Activated T-cell treated with anti-CD3 and anti-CD28 coated beads for 24 hours (primary cell): ENCODE measurements around the gene MED27.
A peak's percentile ranks its signal among the peaks of the same experiment; 100 is the strongest.

ENCODE experiments used
- DNase-seq: peaks from one replicate; pipeline ENCODE4 v3.0.0-alpha.2; 2020; ENCODE audit warnings: low read depth

Gene MED27

GRCh38 chr9:132079391-132080091, at the start of gene MED27:
TSS of gene MED27 (minus strand) at chr9:132079867. CDS start at chr9:132079844, 23 bp downstream.
- DNase-seq = peak; percentile 89

- no peak for DNase-seq
Measured at GRCh38 chr9:132127888-132128534, 48.3 kb upstream of the MED27 start.

DNA sequence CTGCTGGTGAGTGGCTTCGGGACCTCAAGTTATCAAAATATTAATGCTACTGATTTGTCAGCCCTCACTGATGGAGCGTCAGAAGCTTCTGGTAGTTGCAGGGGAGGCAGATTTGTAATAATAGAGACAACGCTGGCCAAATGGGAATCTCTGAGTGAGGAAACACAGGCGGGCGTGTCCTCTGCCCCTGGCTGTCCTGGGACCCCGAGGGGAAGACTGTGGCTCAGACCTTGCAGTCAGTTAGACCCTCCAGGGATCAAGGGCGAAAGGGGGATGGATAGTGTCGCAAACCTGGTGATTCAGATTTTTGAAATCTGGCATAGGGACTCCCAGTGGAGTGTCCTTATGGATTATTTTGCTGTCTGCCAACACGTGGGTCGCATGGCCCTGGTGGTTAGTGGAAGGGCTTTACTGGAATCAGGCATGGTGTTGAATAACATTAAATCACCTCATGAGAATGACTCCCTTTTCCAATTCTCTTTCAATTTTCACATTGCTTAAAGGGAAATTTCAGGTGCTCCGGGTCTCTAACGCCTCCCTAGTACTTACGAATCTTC, 47.1 kb upstream of the MED27 start:
- DNase-seq = no peak

GRCh38 chr9:132125944-132126679, 46.4 kb upstream of the MED27 start:
- no peak for DNase-seq

DNA sequence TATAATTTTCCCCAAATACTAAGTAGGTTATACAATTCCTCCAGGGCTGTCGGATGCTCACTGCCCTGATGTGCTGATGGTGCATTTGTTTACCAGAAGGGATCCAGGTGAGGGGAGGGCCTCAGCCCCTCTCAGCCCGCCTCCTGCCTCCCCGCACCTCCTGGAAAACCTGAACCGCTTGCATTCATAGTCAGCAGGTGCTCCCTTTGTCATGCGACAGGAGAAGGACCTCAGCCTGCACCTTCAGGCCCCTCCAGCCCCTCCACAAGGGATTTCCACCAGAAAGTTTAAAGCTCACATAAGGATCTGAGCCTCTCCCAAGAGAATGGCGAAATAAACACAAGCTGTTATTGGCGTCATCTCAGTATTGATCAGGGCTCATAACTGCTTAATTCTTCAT, 45.7 kb upstream of the MED27 start:
- no peak for DNase-seq

- DNase-seq = no peak
Measured at GRCh38 chr9:132124800-132125199, 45.1 kb upstream of the MED27 start.

- no peak for DNase-seq
Measured at GRCh38 chr9:132121021-132121420, 41.4 kb upstream of the MED27 start.

GRCh38 chr9:132117694-132118093, 38.0 kb upstream of the MED27 start:
- DNase-seq = no peak

GRCh38 chr9:132116583-132116982, 36.9 kb upstream of the MED27 start:
- no peak for DNase-seq

DNA sequence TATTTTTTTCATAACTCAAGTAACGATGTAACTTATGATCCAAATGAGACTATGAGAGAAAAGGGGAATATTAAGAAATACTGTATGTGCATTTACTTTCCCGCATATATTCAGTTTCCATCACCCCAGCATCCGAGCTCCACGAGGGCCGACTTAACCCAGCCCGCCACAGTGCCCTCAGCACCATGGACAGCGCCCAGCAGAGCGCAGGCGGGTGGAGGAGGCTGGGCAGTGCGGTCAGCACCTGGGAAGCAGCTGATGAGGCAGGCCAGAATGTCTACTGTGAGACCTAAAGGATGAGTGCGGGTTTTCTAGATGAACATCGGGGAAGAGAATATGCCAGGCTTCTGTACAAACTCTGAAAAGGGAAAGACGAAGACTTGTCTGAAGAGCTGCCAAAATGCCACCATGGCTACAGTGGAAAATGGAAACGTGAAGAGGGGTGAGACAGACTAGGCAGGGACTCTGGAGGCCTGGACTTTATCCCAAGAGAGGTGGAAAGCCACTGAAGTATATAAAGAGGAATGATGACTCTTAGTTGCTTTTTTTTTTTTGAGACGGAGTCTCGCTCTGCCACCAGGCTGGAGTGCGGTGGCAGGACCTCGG, 34.5 kb upstream of the MED27 start:
- no peak for DNase-seq

DNA sequence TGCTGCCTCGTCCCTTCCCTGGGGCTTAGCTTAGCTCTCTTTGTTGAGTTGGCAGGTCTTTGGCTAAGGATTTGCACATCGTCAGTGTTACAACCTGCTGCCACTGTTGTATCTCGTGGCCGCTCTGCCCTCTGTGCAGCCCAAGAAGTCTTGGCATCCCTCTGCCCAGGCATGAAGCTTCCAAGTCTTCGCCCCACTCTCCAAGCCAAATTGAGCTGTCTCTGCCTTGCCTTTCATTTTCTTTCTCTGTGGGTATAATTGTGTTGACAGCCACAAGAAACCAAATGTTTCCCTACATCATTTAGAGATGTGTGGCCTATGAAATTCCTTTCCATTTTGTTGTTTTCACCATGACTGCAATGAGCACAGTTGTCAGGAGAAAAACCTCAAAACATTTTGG, 29.6 kb upstream of the MED27 start:
- no peak for DNase-seq

DNA sequence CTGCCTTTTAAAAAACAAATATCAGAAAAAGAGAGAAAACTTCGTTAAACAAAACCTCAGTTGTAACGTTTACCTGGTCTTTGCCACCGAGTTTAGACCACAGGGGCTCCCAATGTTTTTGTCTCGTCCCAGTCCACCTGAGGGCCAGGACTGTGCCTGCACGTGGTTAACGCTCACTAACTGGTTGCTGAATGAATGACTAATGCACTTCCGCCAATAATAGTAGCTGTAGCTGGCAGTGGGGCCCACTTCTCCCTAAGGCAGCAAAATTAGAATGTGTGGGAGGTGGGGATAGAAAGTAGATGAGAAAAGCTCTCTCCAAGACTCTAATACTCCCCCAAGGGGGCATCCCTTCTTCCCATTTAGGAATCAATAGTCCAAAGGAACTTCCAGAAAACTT, 29.1 kb upstream of the MED27 start:
- DNase-seq = no peak

DNA sequence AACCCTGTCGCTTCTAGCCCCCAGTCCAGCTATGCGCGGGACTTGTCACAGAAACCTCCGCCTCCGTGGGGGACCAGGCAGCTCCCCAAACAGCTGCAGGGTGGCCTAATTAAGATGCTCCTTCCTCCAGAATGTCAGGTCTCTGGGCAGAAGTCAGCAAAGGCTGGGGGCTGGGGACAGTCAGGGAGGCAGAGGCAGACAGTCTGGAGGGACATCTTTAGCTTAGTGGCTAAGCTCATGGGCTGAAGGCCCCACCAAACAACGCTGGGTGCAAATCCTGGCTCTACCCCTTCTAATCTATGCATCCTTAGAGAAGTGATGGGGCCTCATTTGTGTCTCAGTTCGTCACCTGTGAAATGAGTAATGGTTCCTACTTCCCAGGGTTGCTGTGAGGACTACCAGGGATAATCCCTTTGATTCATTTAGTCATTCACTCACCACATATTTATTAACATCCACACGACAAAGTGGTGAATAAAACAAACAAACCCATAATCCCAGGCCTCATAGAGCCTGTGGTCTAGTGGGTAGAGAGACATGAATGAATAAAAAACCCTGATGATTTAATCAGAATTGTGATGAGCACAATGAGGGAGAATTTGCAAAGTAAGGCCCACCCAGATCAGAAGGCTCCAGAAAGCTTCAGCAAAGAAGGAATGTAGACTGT, 20.2 kb upstream of the MED27 start:
- no peak for DNase-seq

GRCh38 chr9:132099167-132099566, 19.5 kb upstream of the MED27 start:
- DNase-seq = no peak

- no peak for DNase-seq
Measured at GRCh38 chr9:132094314-132094791, 14.7 kb upstream of the MED27 start.

DNA sequence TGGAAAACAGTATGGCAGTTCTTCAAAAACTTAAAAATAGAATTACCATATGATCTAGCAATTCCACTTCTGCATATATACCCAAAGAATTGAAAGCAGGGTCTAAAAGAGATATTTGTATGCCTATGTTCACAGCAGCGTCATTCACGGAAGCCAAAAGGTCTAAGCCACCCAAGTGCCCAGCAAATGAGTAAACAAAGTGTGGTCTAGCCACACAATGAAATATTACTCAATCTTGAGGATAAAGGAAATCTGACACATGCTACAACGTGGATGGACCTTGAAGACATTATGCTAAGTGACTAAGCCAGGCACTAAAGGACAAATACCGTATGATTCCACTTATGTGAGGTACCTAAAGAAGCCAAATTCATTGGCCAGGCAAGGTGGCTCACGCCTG, 11.1 kb upstream of the MED27 start:
- no peak for DNase-seq

DNA sequence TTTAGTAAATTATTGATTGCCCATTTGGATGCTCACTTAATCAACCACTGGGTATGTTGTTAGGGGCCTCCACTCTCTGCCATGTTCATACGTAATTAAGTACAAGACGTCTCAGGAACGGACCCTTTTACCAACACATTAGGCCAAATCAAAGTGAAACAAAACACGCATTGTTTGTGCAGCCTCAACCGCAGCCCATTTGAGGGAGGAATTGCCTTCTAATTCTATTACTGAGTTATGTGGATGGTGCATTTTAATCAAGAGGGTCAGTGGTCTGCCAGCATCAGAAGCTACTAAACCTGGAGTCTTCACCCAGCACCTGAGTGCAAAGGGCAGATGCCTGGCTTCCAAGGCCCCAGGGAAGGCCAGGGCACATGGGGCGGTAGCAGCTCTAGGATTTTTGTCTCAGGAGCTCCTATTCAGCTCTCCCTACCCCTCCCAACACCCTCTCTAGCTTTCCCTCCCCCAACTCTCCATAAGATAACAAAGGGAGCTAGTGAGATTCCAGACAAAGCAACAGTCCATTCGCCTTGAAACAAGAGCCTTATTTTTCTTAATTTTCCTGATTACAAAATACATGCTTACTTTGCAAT, 7.9 kb upstream of the MED27 start:
- DNase-seq = no peak

- no peak for DNase-seq
Measured at GRCh38 chr9:132082188-132082587, 2.5 kb upstream of the MED27 start.

GRCh38 chr9:132078699-132079356, 839 bp downstream of the MED27 start:
- DNase-seq = no peak

GRCh38 chr9:132077881-132078698, 1.6 kb downstream of the MED27 start:
- no peak for DNase-seq
